Dendritic cell treated with granulocyte-macrophage colony-stimulating factor and Interleukin-4, amounts not matched to agents 40 ng/mL and 50 ng/mL, for 4 days (primary cell): ENCODE data around the gene CLDN10.
"Not testable (repeated sequence)": the region's sequence is repeated elsewhere in the genome, so short reads cannot be mapped to it uniquely, and the experiment has no call there.

ENCODE experiments used
- H3K27ac Mint-ChIP-seq: one replicate; pipeline ENCODE4 v1.8.0; 2022; ENCODE audit warnings: mild to moderate bottlenecking, mixed read lengths
- H3K27me3 Mint-ChIP-seq: one replicate; pipeline ENCODE4 v1.8.0; 2022; ENCODE audit warnings: mild to moderate bottlenecking, mixed read lengths
- H3K36me3 Mint-ChIP-seq: one replicate; pipeline ENCODE4 v1.8.0; 2022; ENCODE audit warnings: low read depth, mixed read lengths
- H3K4me1 Mint-ChIP-seq: one replicate; pipeline ENCODE4 v1.8.0; 2022; ENCODE audit warnings: low read depth, mixed read lengths
- H3K4me3 Mint-ChIP-seq: one replicate; pipeline ENCODE4 v1.8.0; 2022; ENCODE audit warnings: mild to moderate bottlenecking, moderate library complexity, mixed read lengths
- H3K9me3 Mint-ChIP-seq: one replicate; pipeline ENCODE4 v1.8.0; 2022; ENCODE audit warnings: mixed read lengths
- intact Hi-C: fragments of 100-400 bp; cut with micrococcal nuclease; formaldehyde crosslinking; loops from one replicate; pipeline ENCODE4 v1.15.0; 2022

CLDN10 gene

GRCh38 chr13:95552539-95553441 is at the start of gene CLDN10:
Gene CLDN10 (plus strand): TSS chr13:95552720. CDS start chr13:95552754, 34 bp downstream.
- H3K27me3 Mint-ChIP-seq, result peaks cover 40% of the 10 kb centered on the region

GRCh38 chr13:95503662-95504061 is 48.9 kb upstream of the CLDN10 start:
- H3K4me3 Mint-ChIP-seq, result no peak overlapping the region
- intact Hi-C loops, result no loop called here
- no peaks in the 10 kb centered on the region for H3K36me3 Mint-ChIP-seq
- H3K27ac Mint-ChIP-seq, result no peak overlapping the region
- H3K4me1 Mint-ChIP-seq, result peaks cover 24% of the 10 kb centered on the region
- H3K9me3 Mint-ChIP-seq, result peaks cover 13% of the 10 kb centered on the region
- no peaks in the 10 kb centered on the region for H3K27me3 Mint-ChIP-seq

More at GRCh38 chr13:95552539-95553441, at the start of gene CLDN10:
- intact Hi-C loops, result no loop called here
- H3K36me3 Mint-ChIP-seq, result no peaks in the 10 kb centered on the region
- H3K9me3 Mint-ChIP-seq, result no peaks in the 10 kb centered on the region
- H3K4me3 Mint-ChIP-seq, result peak within 1 kb of the TSS; percentile 65
- no peak within 1 kb of the TSS for H3K27ac Mint-ChIP-seq
- H3K4me1 Mint-ChIP-seq, result peaks cover 21% of the 10 kb centered on the region

GRCh38 chr13:95505265-95505664 is 47.3 kb upstream of the CLDN10 start:
- H3K27ac Mint-ChIP-seq, result no peak overlapping the region
- H3K4me3 Mint-ChIP-seq, result no peak overlapping the region
- peaks cover 13% of the 10 kb centered on the region for H3K9me3 Mint-ChIP-seq
- H3K4me1 Mint-ChIP-seq, result peaks cover 12% of the 10 kb centered on the region
- no peaks in the 10 kb centered on the region for H3K27me3 Mint-ChIP-seq
- no peaks in the 10 kb centered on the region for H3K36me3 Mint-ChIP-seq
- intact Hi-C loops, result no loop called here

GRCh38 chr13:95505986-95506385 is 46.5 kb upstream of the CLDN10 start:
- Mint-ChIP-seq H3K27me3 (no peaks in the 10 kb centered on the region), H3K4me1 (peaks cover 7% of the 10 kb centered on the region), H3K27ac (no peak overlapping the region), H3K4me3 (no peak overlapping the region), H3K9me3 (peaks cover 12% of the 10 kb centered on the region), H3K36me3 (no peaks in the 10 kb centered on the region)
- intact Hi-C loops, result no loop called here

- H3K27ac Mint-ChIP-seq, result no peak overlapping the region
- no peak overlapping the region for H3K4me3 Mint-ChIP-seq
- H3K27me3 Mint-ChIP-seq, result no peaks in the 10 kb centered on the region
- no peaks in the 10 kb centered on the region for H3K36me3 Mint-ChIP-seq
- H3K4me1 Mint-ChIP-seq, result peaks cover 7% of the 10 kb centered on the region
- intact Hi-C loops, result no loop called here
- no peaks in the 10 kb centered on the region for H3K9me3 Mint-ChIP-seq
Measured at GRCh38 chr13:95507991-95508390, 44.5 kb upstream of the CLDN10 start.

GRCh38 chr13:95508996-95509395 is 43.5 kb upstream of the CLDN10 start:
- intact Hi-C loops, result no loop called here
- Mint-ChIP-seq H3K4me3 (no peak overlapping the region), H3K4me1 (peaks cover 1% of the 10 kb centered on the region), H3K9me3 (no peaks in the 10 kb centered on the region), H3K36me3 (no peaks in the 10 kb centered on the region), H3K27ac (no peak overlapping the region), H3K27me3 (no peaks in the 10 kb centered on the region)

GRCh38 chr13:95509521-95510310 is 42.8 kb upstream of the CLDN10 start:
- intact Hi-C loops, result no loop called here

GRCh38 chr13:95510950-95511349 is 41.6 kb upstream of the CLDN10 start:
- no peaks in the 10 kb centered on the region for H3K36me3 Mint-ChIP-seq
- H3K4me3 Mint-ChIP-seq, result no peak overlapping the region
- intact Hi-C loops, result no loop called here
- H3K4me1 Mint-ChIP-seq, result no peaks in the 10 kb centered on the region
- H3K27ac Mint-ChIP-seq, result no peak overlapping the region
- no peaks in the 10 kb centered on the region for H3K27me3 Mint-ChIP-seq
- H3K9me3 Mint-ChIP-seq, result no peaks in the 10 kb centered on the region

More at GRCh38 chr13:95509521-95510310, 42.8 kb upstream of the CLDN10 start:
- no peaks in the 10 kb centered on the region for H3K27me3 Mint-ChIP-seq
- no peak overlapping the region for H3K27ac Mint-ChIP-seq
- H3K36me3 Mint-ChIP-seq, result no peaks in the 10 kb centered on the region
- H3K4me1 Mint-ChIP-seq, result no peaks in the 10 kb centered on the region
- H3K9me3 Mint-ChIP-seq, result no peaks in the 10 kb centered on the region
- H3K4me3 Mint-ChIP-seq, result no peak overlapping the region

GRCh38 chr13:95512424-95512823 is 40.1 kb upstream of the CLDN10 start:
- H3K9me3 Mint-ChIP-seq, result no peaks in the 10 kb centered on the region
- H3K27me3 Mint-ChIP-seq, result peaks cover 3% of the 10 kb centered on the region
- no peaks in the 10 kb centered on the region for H3K36me3 Mint-ChIP-seq
- H3K4me1 Mint-ChIP-seq, result peaks cover 6% of the 10 kb centered on the region
- no peak overlapping the region for H3K27ac Mint-ChIP-seq
- no peak overlapping the region for H3K4me3 Mint-ChIP-seq
- intact Hi-C loops, result no loop called here

GRCh38 chr13:95512957-95513356 is 39.6 kb upstream of the CLDN10 start:
- Mint-ChIP-seq H3K36me3 (no peaks in the 10 kb centered on the region), H3K4me3 (no peak overlapping the region), H3K9me3 (no peaks in the 10 kb centered on the region), H3K27ac (no peak overlapping the region), H3K27me3 (peaks cover 3% of the 10 kb centered on the region), H3K4me1 (peaks cover 6% of the 10 kb centered on the region)
- intact Hi-C loops, result no loop called here

- H3K27me3 Mint-ChIP-seq, H3K9me3 Mint-ChIP-seq, H3K4me3 Mint-ChIP-seq, H3K27ac Mint-ChIP-seq, intact Hi-C loops, H3K36me3 Mint-ChIP-seq, H3K4me1 Mint-ChIP-seq: not testable (repeated sequence)
Measured at GRCh38 chr13:95515606-95516005, 36.9 kb upstream of the CLDN10 start.

GRCh38 chr13:95516021-95516420 is 36.5 kb upstream of the CLDN10 start:
- no peak overlapping the region for H3K27ac Mint-ChIP-seq
- peaks cover 6% of the 10 kb centered on the region for H3K4me1 Mint-ChIP-seq
- H3K4me3 Mint-ChIP-seq, result no peak overlapping the region
- intact Hi-C loops, result no loop called here
- no peaks in the 10 kb centered on the region for H3K9me3 Mint-ChIP-seq
- no peaks in the 10 kb centered on the region for H3K36me3 Mint-ChIP-seq
- peaks cover 3% of the 10 kb centered on the region for H3K27me3 Mint-ChIP-seq

- no peak overlapping the region for H3K27ac Mint-ChIP-seq
- peaks cover under 1% of the 10 kb centered on the region for H3K9me3 Mint-ChIP-seq
- H3K4me3 Mint-ChIP-seq, result no peak overlapping the region
- H3K36me3 Mint-ChIP-seq, result no peaks in the 10 kb centered on the region
- intact Hi-C loops, result no loop called here
- H3K4me1 Mint-ChIP-seq, result peaks cover 6% of the 10 kb centered on the region
- H3K27me3 Mint-ChIP-seq, result peaks cover 3% of the 10 kb centered on the region
Measured at GRCh38 chr13:95516492-95516891, 36.0 kb upstream of the CLDN10 start.

GRCh38 chr13:95523598-95523997 is 28.9 kb upstream of the CLDN10 start:
- peaks cover 5% of the 10 kb centered on the region for H3K4me1 Mint-ChIP-seq
- no peak overlapping the region for H3K4me3 Mint-ChIP-seq
- intact Hi-C loops, result no loop called here
- no peak overlapping the region for H3K27ac Mint-ChIP-seq
- H3K9me3 Mint-ChIP-seq, result peaks cover 9% of the 10 kb centered on the region
- peaks cover 1% of the 10 kb centered on the region for H3K27me3 Mint-ChIP-seq
- H3K36me3 Mint-ChIP-seq, result no peaks in the 10 kb centered on the region
